Measurements from ENCODE around the gene MAP3K12.

Gene MAP3K12

GRCh38 chr12:53504004-53504920 lies 5.0 kb upstream of the MAP3K12 start:
- Histone ChIP-seq H3K4me3 (IDR thresholded peaks at IDR 0.05; ENCODE audit: insufficient read depth, low read depth, low read length) (no peak overlapping the region), H4K20me1 (ENCODE audit: insufficient read depth) (no peaks in the 10 kb centered on the region), H2AFZ (ENCODE audit: low read depth) (no peak overlapping the region), H3K27me3 (ENCODE audit: insufficient read depth, low read depth) (no peaks in the 10 kb centered on the region), H3K36me3 (ENCODE audit: insufficient read depth) (no peaks in the 10 kb centered on the region; the same call in 1 of the 2 replicates), H3K9ac (no peak overlapping the region), H3K27ac (no peak overlapping the region), H3K4me1 (ENCODE audit: low read depth, poor library complexity, severe bottlenecking) (peaks cover 30% of the 10 kb centered on the region), H3K4me2 (no peak overlapping the region), H3K79me2 (ENCODE audit: insufficient read depth, low read depth) (peaks cover 21% of the 10 kb centered on the region)
- TF ChIP-seq CTCF (conservative IDR thresholded peaks at IDR 0.05; ENCODE audit: low read depth, low read length): no peak

GRCh38 chr12:53502983-53503728 lies 3.9 kb upstream of the MAP3K12 start:
- no peak overlapping the region for H3K4me3 ChIP-seq (IDR thresholded peaks at IDR 0.05; ENCODE audit: insufficient read depth, low read depth, low read length)
- no peak overlapping the region; the same call in 1 of the 2 replicates for H3K4me2 ChIP-seq
- H3K27ac ChIP-seq: no peak overlapping the region

GRCh38 chr12:53502331-53502730 lies 3.1 kb upstream of the MAP3K12 start:
- H3K4me2 ChIP-seq: peak overlapping the region; percentile 100
- no peak overlapping the region for H3K4me3 ChIP-seq (IDR thresholded peaks at IDR 0.05; ENCODE audit: insufficient read depth, low read depth, low read length)
- no peaks in the 10 kb centered on the region for H3K27me3 ChIP-seq (ENCODE audit: insufficient read depth, low read depth)
- H4K20me1 ChIP-seq (ENCODE audit: insufficient read depth): no peaks in the 10 kb centered on the region
- H3K79me2 ChIP-seq (ENCODE audit: insufficient read depth, low read depth): peaks cover 21% of the 10 kb centered on the region
- no peak for TF ChIP-seq CTCF (conservative IDR thresholded peaks at IDR 0.05; ENCODE audit: low read depth, low read length)
- peak overlapping the region; percentile 91; the same call in 1 of the 2 replicates for H3K27ac ChIP-seq
- peaks cover 32% of the 10 kb centered on the region for H3K4me1 ChIP-seq (ENCODE audit: low read depth, poor library complexity, severe bottlenecking)
- H2AFZ ChIP-seq (ENCODE audit: low read depth): no peak overlapping the region
- no peaks in the 10 kb centered on the region; the same call in 1 of the 2 replicates for H3K36me3 ChIP-seq (ENCODE audit: insufficient read depth)
- peak overlapping the region; percentile 93; the same call in 1 of the 2 replicates for H3K9ac ChIP-seq

More at GRCh38 chr12:53502983-53503728, 3.9 kb upstream of the MAP3K12 start:
- H3K36me3 ChIP-seq (ENCODE audit: insufficient read depth): no peaks in the 10 kb centered on the region; the same call in 1 of the 2 replicates
- H3K27me3 ChIP-seq (ENCODE audit: insufficient read depth, low read depth): no peaks in the 10 kb centered on the region
- H3K9ac ChIP-seq: no peak overlapping the region
- TF ChIP-seq CTCF (conservative IDR thresholded peaks at IDR 0.05; ENCODE audit: low read depth, low read length): no peak
- no peak overlapping the region for H2AFZ ChIP-seq (ENCODE audit: low read depth)
- H4K20me1 ChIP-seq (ENCODE audit: insufficient read depth): no peaks in the 10 kb centered on the region
- H3K4me1 ChIP-seq (ENCODE audit: low read depth, poor library complexity, severe bottlenecking): peaks cover 26% of the 10 kb centered on the region
- peaks cover 21% of the 10 kb centered on the region for H3K79me2 ChIP-seq (ENCODE audit: insufficient read depth, low read depth)

GRCh38 chr12:53501615-53502181 lies 2.4 kb upstream of the MAP3K12 start:
- Histone ChIP-seq H2AFZ (ENCODE audit: low read depth) (peak overlapping the region; percentile 85), H3K4me3 (IDR thresholded peaks at IDR 0.05; ENCODE audit: insufficient read depth, low read depth, low read length) (no peak overlapping the region), H3K36me3 (ENCODE audit: insufficient read depth) (no peaks in the 10 kb centered on the region; the same call in 1 of the 2 replicates), H3K79me2 (ENCODE audit: insufficient read depth, low read depth) (peaks cover 21% of the 10 kb centered on the region), H3K9ac (peak overlapping the region; percentile 93), H3K4me2 (peak overlapping the region; percentile 100), H3K4me1 (ENCODE audit: low read depth, poor library complexity, severe bottlenecking) (peaks cover 35% of the 10 kb centered on the region), H3K27ac (peak overlapping the region; percentile 91), H3K27me3 (ENCODE audit: insufficient read depth, low read depth) (no peaks in the 10 kb centered on the region), H4K20me1 (ENCODE audit: insufficient read depth) (no peaks in the 10 kb centered on the region)
- TF ChIP-seq CTCF (conservative IDR thresholded peaks at IDR 0.05; ENCODE audit: low read depth, low read length): no peak

Measured in KMS-11 (cell line).